H1 (cell line): ENCODE results near the gene CRYAB. TPM values are rescaled to one million over a fixed set of nuclear protein-coding genes. Genes with fewer than 3 reads are reported as not detected.

Experiments
- CTCF ChIA-PET: fragments of 300-600 bp; sonication (Branson Sonifier 250); formaldehyde crosslinking; loops from one replicate; lab custom pipeline; 2021; ENCODE audit not compliant: partially characterized antibody; lab: Charles Lee
- POLR2A ChIA-PET: fragments of 300-600 bp; sonication (Branson Sonifier 250); formaldehyde crosslinking; loops from one replicate; lab custom pipeline; 2021; ENCODE audit warnings: inconsistent platforms; ENCODE audit not compliant: partially characterized antibody; lab: Charles Lee
- DNase-seq, 2 experiments: peaks; one replicate each; pipeline versions ENCODE4 v3.0.0 to v3.0.0-alpha.2; 2010 to 2022; ENCODE audit warnings: low spot score in 2 of 2, low read depth in 1 of 2, mixed read lengths in 1 of 2
- FAIRE-seq: peaks from 2 replicates; lab custom pipeline; 2011; peaks lifted over from hg19 to GRCh38; lab: Jason Lieb, UNC
- H2AFZ ChIP-seq: 2 replicates; pipeline ENCODE4 v1.8.1; 2012; ENCODE audit warnings: low read length, inconsistent platforms
- H2AK5ac ChIP-seq: 2 replicates; pipeline ENCODE4 v1.6.1; 2013; ENCODE audit warnings: low read depth, low read length
- H2BK120ac ChIP-seq: replicated peaks from 2 replicates; pipeline ENCODE3; 2013; ENCODE audit warnings: low read depth, low read length, inconsistent platforms
- H2BK12ac ChIP-seq: 2 replicates; pipeline ENCODE4 v1.6.1; 2013; ENCODE audit warnings: low read depth, low read length
- H2BK15ac ChIP-seq: 2 replicates; pipeline ENCODE4 v1.6.1; 2013; ENCODE audit warnings: low read length
- H2BK20ac ChIP-seq: 2 replicates; pipeline ENCODE4 v1.6.1; 2013; ENCODE audit warnings: low read length
- H2BK5ac ChIP-seq: 2 replicates; pipeline ENCODE4 v1.6.1; 2013; ENCODE audit warnings: low read depth, low read length
- H3K14ac ChIP-seq: 2 replicates; pipeline ENCODE4 v1.6.1; 2013; ENCODE audit warnings: inconsistent platforms; ENCODE audit not compliant: insufficient read length
- H3K18ac ChIP-seq: 2 replicates; pipeline ENCODE4 v1.6.1; 2013; ENCODE audit warnings: low read length; ENCODE audit errors: extremely low read depth
- H3K23ac ChIP-seq: 2 replicates; pipeline ENCODE4 v1.6.1; 2013; ENCODE audit warnings: inconsistent platforms; ENCODE audit not compliant: insufficient read length
- H3K23me2 ChIP-seq: 2 replicates; pipeline ENCODE4 v1.6.1; 2013; ENCODE audit warnings: low read depth, low read length
- H3K27ac ChIP-seq: 2 replicates; pipeline ENCODE4 v1.6.1; 2011; ENCODE audit warnings: low read depth, low read length, inconsistent platforms
- H3K27me3 ChIP-seq, 4 experiments: replicated peaks in 1 of 4; 1 replicate in 1 of 4; 2 replicates in 3 of 4; pipeline versions ENCODE4 v1.6.1 to v1.8.1; 2011 to 2013; ENCODE audit warnings: low read length in 3 of 4, mild to moderate bottlenecking in 3 of 4, inconsistent platforms in 2 of 4, mixed read lengths in 2 of 4, moderate library complexity in 1 of 4; ENCODE audit not compliant: control insufficient read depth in 3 of 4, insufficient read depth in 3 of 4; ENCODE audit errors: extremely low read depth in 1 of 4
- H3K36me3 ChIP-seq, 4 experiments: 2 replicates each; pipeline versions ENCODE4 v1.6.1 to v1.8.1; 2011 to 2013; ENCODE audit warnings: mild to moderate bottlenecking in 4 of 4, low read length in 3 of 4, moderate library complexity in 2 of 4, control low read depth in 1 of 4, inconsistent platforms in 1 of 4; ENCODE audit not compliant: insufficient read depth in 4 of 4, control insufficient read depth in 2 of 4
- H3K4ac ChIP-seq: replicated peaks from 2 replicates; pipeline ENCODE3; 2013; ENCODE audit warnings: low read length, low read depth, mixed read lengths, inconsistent platforms; ENCODE audit not compliant: insufficient read length
- H3K4me1 ChIP-seq, 4 experiments: replicated peaks in 1 of 4; 1 replicate in 1 of 4; 2 replicates in 3 of 4; pipeline versions ENCODE4 v1.6.1 to v1.8.1; 2011 to 2013; ENCODE audit warnings: low read length in 3 of 4, inconsistent platforms in 2 of 4, mixed read lengths in 1 of 4; ENCODE audit not compliant: insufficient read depth in 4 of 4, control insufficient read depth in 3 of 4
- H3K4me2 ChIP-seq, 2 experiments: 2 replicates each; pipeline versions ENCODE4 v1.6.1 to v1.8.1; 2011 to 2013; ENCODE audit warnings: low read depth in 2 of 2, low read length in 2 of 2, control low read depth in 1 of 2, inconsistent platforms in 1 of 2, mild to moderate bottlenecking in 1 of 2; ENCODE audit not compliant: insufficient read depth in 1 of 2
- H3K4me3 ChIP-seq, 4 experiments: fragments of 200-600, 300-600 bp in 1 of 4; sonication (generic), shearing (Covaris generic), sonication (Bioruptor Twin) in 1 of 4; 2 replicates each; pipeline versions ENCODE4 v1.5.1 to v1.8.1; 2011 to 2016; ENCODE audit warnings: low read length in 4 of 4, low read depth in 3 of 4, control low read depth in 2 of 4, inconsistent platforms in 2 of 4, mild to moderate bottlenecking in 2 of 4, mixed read lengths in 1 of 4, moderate library complexity in 1 of 4; ENCODE audit not compliant: insufficient read depth in 2 of 4; ENCODE audit errors: extremely low read depth in 1 of 4
- H3K56ac ChIP-seq: replicated peaks from 2 replicates; pipeline ENCODE3; 2013; ENCODE audit warnings: low read depth, mild to moderate bottlenecking, mixed read lengths, low read length, inconsistent platforms; ENCODE audit not compliant: insufficient read length
- H3K79me1 ChIP-seq: 2 replicates; pipeline ENCODE4 v1.6.1; 2013; ENCODE audit warnings: low read depth, low read length, control low read depth
- H3K79me2 ChIP-seq, 2 experiments: 2 replicates each; pipeline versions ENCODE4 v1.6.1 to v1.8.1; 2012 to 2013; ENCODE audit warnings: low read length in 2 of 2, mild to moderate bottlenecking in 2 of 2, inconsistent platforms in 1 of 2; ENCODE audit not compliant: insufficient read depth in 2 of 2, control insufficient read depth in 1 of 2
- H3K9ac ChIP-seq, 4 experiments: replicated peaks in 1 of 4; 1 replicate in 1 of 4; 2 replicates in 3 of 4; pipeline versions ENCODE4 v1.6.1 to v1.8.1; 2011 to 2013; ENCODE audit warnings: low read depth in 3 of 4, low read length in 3 of 4, control low read depth in 2 of 4, mild to moderate bottlenecking in 2 of 4, moderate library complexity in 2 of 4, inconsistent platforms in 1 of 4; ENCODE audit errors: extremely low read depth in 1 of 4
- H3K9me3 ChIP-seq, 2 experiments: 2 replicates each; pipeline versions ENCODE4 v1.6.1 to v1.8.1; 2012 to 2013; ENCODE audit warnings: mild to moderate bottlenecking in 2 of 2, moderate library complexity in 2 of 2, control low read depth in 1 of 2, inconsistent platforms in 1 of 2, low read depth in 1 of 2, low read length in 1 of 2, mixed read lengths in 1 of 2; ENCODE audit not compliant: insufficient read depth in 2 of 2
- H4K20me1 ChIP-seq, 2 experiments: replicated peaks in 1 of 2; 2 replicates each; pipeline versions ENCODE3 to v1.8.1; 2011 to 2013; ENCODE audit warnings: inconsistent platforms in 2 of 2, low read length in 2 of 2, mild to moderate bottlenecking in 1 of 2; ENCODE audit not compliant: insufficient read depth in 2 of 2, control insufficient read depth in 1 of 2
- H4K5ac ChIP-seq: 2 replicates; pipeline ENCODE4 v1.6.1; 2013; ENCODE audit warnings: low read length, low read depth, mixed read lengths, inconsistent platforms; ENCODE audit not compliant: insufficient read length
- H4K8ac ChIP-seq: 2 replicates; pipeline ENCODE4 v1.8.0; 2013; ENCODE audit warnings: mild to moderate bottlenecking, moderate library complexity, low read length, inconsistent platforms; ENCODE audit not compliant: insufficient read depth; ENCODE audit errors: extremely low read depth
- H4K91ac ChIP-seq: replicated peaks from 2 replicates; pipeline ENCODE3; 2013; ENCODE audit warnings: low read length, mixed read lengths, inconsistent platforms; ENCODE audit not compliant: insufficient read length
- CEBPB ChIP-seq: IDR thresholded peaks from 2 replicates; pipeline ENCODE4 v1.6.1; 2012; ENCODE audit warnings: low read depth, low read length
- CHD1 ChIP-seq: IDR thresholded peaks from 2 replicates; pipeline ENCODE4 v1.6.1; 2012; ENCODE audit warnings: low read depth, low read length, improper control_type of control experiment
- CREB1 ChIP-seq: IDR thresholded peaks from 2 replicates; pipeline ENCODE4 v1.6.1; 2012; ENCODE audit warnings: inconsistent platforms
- CTBP2 ChIP-seq: IDR thresholded peaks from 2 replicates; pipeline ENCODE4 v1.7.0; 2011; ENCODE audit warnings: borderline replicate concordance, mild to moderate bottlenecking, moderate library complexity, mixed read lengths, low read length; ENCODE audit not compliant: insufficient read depth, insufficient read length
- EZH2 ChIP-seq: fragments of 200-600 bp; sonication (generic); IDR thresholded peaks from 2 replicates; pipeline ENCODE4 v1.7.1; 2012; ENCODE audit warnings: low read depth, mild to moderate bottlenecking, moderate library complexity, low read length, inconsistent platforms; ENCODE audit not compliant: severe bottlenecking
- NANOG ChIP-seq: IDR thresholded peaks from 2 replicates; pipeline ENCODE4 v1.6.1; 2011; ENCODE audit warnings: low read length, low read depth, mild to moderate bottlenecking, inconsistent platforms; ENCODE audit not compliant: insufficient read depth, poor library complexity, severe bottlenecking
- POLR2A ChIP-seq, 2 experiments: IDR thresholded peaks; 1 replicate in 1 of 2; 2 replicates in 1 of 2; pipeline ENCODE4 v1.6.1; 2011; ENCODE audit warnings: low read depth in 2 of 2, low read length in 2 of 2, mild to moderate bottlenecking in 2 of 2; ENCODE audit errors: control extremely low read depth in 1 of 2
- SIN3A ChIP-seq, 2 experiments: IDR thresholded peaks in 1 of 2; conservative IDR thresholded peaks in 1 of 2; 2 replicates each; pipeline ENCODE4 v1.6.1; 2011 to 2012; ENCODE audit warnings: low read length in 2 of 2, improper control_type of control experiment in 1 of 2, low read depth in 1 of 2, mild to moderate bottlenecking in 1 of 2
- TCF12 ChIP-seq: IDR thresholded peaks from 2 replicates; pipeline ENCODE4 v1.6.1; 2011; ENCODE audit warnings: low read depth, mild to moderate bottlenecking, low read length
- WGBS, 2 experiments: shearing (Covaris generic) in 1 of 2; methylation state at CpG; one replicate each; pipeline versions ENCODE4 v1.1.6 to v1.1.7; 2013 to 2015; ENCODE audit warnings: low lambda C conversion rate in 2 of 2, mixed read lengths in 2 of 2, inconsistent platforms in 1 of 2, low coverage in 1 of 2, missing lambda C conversion rate in 1 of 2; ENCODE audit not compliant: insufficient replicate concordance in 2 of 2, insufficient coverage in 1 of 2, insufficient read length in 1 of 2; ENCODE audit errors: extremely low coverage in 1 of 2, missing lambda C conversion rate in 1 of 2; 5-methylcytosine and 5-hydroxymethylcytosine counted together
- polyA plus RNA-seq, 7 experiments: library from polyadenylated mRNA; depleted of rRNA in 3 of 7; stranded (reverse) in 5 of 7; unstranded in 2 of 7; fragments of >200 nt in 5 of 7; fragments of 200-250 nt in 2 of 7; gene quantifications; 1 replicate in 5 of 7; 2 replicates in 1 of 7; 4 replicates in 1 of 7; pipeline versions ENCODE4 v1.2.1 to v1.2.3, GENCODE V29; 2011 to 2013; ENCODE audit warnings: missing spikeins in 2 of 7, mixed read lengths in 2 of 7
- total RNA-seq: library from RNA; stranded (reverse); fragmentation: NEBNext Ultra II Directional; extraction: Animal tissue kit (Norgen Biotek cat#: 25700); gene quantifications from 2 replicates; pipeline ENCODE4 v1.2.1, GENCODE V29; 2021

The CRYAB gene
- total and polyA plus RNA-seq, 2 of the 8 experiments (the other 6 are each of a cell fraction or from before 2014, with no cell fraction given) = 1.9 to 2.0 TPM

DNA sequence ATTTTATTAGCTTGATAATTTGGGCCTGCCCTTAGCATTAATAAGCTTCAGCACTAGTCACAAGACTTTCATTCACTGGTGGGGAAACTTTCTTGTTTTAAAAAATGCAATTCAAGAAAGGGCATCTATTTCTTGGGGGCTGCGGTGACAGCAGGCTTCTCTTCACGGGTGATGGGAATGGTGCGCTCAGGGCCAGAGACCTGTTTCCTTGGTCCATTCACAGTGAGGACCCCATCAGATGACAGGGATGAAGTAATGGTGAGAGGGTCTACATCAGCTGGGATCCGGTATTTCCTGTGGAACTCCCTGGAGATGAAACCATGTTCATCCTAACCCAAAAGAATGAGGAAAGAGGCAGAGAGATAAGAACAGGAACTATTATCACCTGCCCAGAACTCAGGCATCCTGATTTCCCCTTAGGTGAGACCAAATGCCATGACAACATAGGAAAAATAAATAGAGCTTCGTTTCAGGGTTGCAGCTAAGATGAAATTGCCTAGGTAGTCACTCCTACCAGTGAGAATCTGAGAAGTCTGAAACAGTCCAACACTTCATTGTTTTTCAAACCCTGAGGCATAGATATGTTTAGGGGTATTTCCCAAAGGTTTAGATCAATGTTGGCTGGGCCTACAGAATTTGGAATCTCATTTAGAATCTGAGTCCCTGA, 2.8 kb downstream of the CRYAB start:
- Histone ChIP-seq H2BK15ac (no peak overlapping the region), H4K91ac (no peak overlapping the region), H3K9ac (no peak overlapping the region), H3K79me1 (no peaks in the 10 kb centered on the region), H3K4me2 (no peak overlapping the region), H3K4me3 (no peak overlapping the region), H4K5ac (no peak overlapping the region), H3K23ac (no peak overlapping the region), H2BK5ac (no peak overlapping the region), H3K27ac (no peak overlapping the region), H2BK20ac (no peak overlapping the region), H4K20me1 (no peaks in the 10 kb centered on the region), H2AK5ac (no peak overlapping the region), H3K36me3 (no peaks in the 10 kb centered on the region), H3K79me2 (no peaks in the 10 kb centered on the region), H3K27me3 (no peaks in the 10 kb centered on the region), H3K14ac (no peak overlapping the region), H2AFZ (no peak overlapping the region), H3K56ac (no peak overlapping the region), H2BK12ac (no peak overlapping the region), H3K18ac (no peak overlapping the region), H3K23me2 (peaks cover 4% of the 10 kb centered on the region; the same call in 1 of the 2 replicates), H4K8ac (no peak overlapping the region), H3K4ac (no peak overlapping the region), H2BK120ac (no peak overlapping the region), H3K4me1 (peaks cover 0 to 15% (median 9%) of the 10 kb centered on the region in 4 experiments), H3K9me3 (no peaks in the 10 kb centered on the region)
- FAIRE-seq (no peak), DNase-seq (no peak)
- WGBS, 2 experiments = 89% methylated on average over 5 of the region's 5 CpGs; no CpG with 5 or more reads in 1 of the 2 experiments
- CTCF ChIA-PET = interaction anchor here (0.6 to 4.8 kb wide), 10 partner anchors 11 to 623 kb away, joined by 3 to 27 read pairs (median 3); no protein-coding TSS in a partner anchor
- POLR2A ChIA-PET = interaction anchor here (0.6 to 1.2 kb wide), 3 partner anchors 18 to 391 kb away, joined by 3 read pairs; no protein-coding TSS in a partner anchor
- TF ChIP-seq TCF12 (no peak), CHD1 (no peak), NANOG (no peak), CEBPB (no peak), CREB1 (no peak), SIN3A (conservative IDR thresholded peaks at IDR 0.05 in 1 of 2, IDR thresholded peaks at IDR 0.05 in 1 of 2; ENCODE audit: low read depth in 1 of 2, low read length in 2 of 2) (no peak), POLR2A (IDR thresholded peaks at IDR 0.05; ENCODE audit: control extremely low read depth in 1 of 2, low read depth in 2 of 2, low read length in 2 of 2) (no peak), CTBP2 (no peak), EZH2 (no peak)
